GM12878 (cell line): ENCODE results near the gene PDZK1IP1. TPM values are rescaled to one million over a fixed set of nuclear protein-coding genes. Genes with fewer than 3 reads are reported as not detected.
A peak's percentile ranks its signal among the peaks of the same experiment; 100 is the strongest.

Experiments used
- ATAC-seq: fragments of 200-7000 bp; cut with Tn5 transposase; 3 replicates; pipeline ENCODE4 v1.9.1; 2020; ENCODE audit warnings: mild to moderate bottlenecking, moderate library complexity
- BruUV-seq: library from RNA; stranded (reverse); fragments of 400-500 nt; replicated peaks from 2 replicates; lab custom pipeline; 2021; lab: Mats Ljungman, UMichigan
- CTCF ChIA-PET: fragments of 300-600 bp; sonication (Branson Sonifier 250); formaldehyde crosslinking; extraction: SDS; loops from one replicate; lab custom pipeline; 2021; ENCODE audit warnings: inconsistent platforms; lab: Yijun Ruan, JAX
- POLR2A ChIA-PET: fragments of 350-600 bp; formaldehyde crosslinking; extraction: SDS; loops from one replicate; lab custom pipeline; 2021; ENCODE audit warnings: inconsistent platforms; lab: Charles Lee
- RAD21 ChIA-PET: fragments of 300-600 bp; sonication (Branson Sonifier 250); formaldehyde crosslinking; loops from one replicate; lab custom pipeline; 2023; ENCODE audit warnings: antibody characterized with exemption; ENCODE audit not compliant: unreplicated experiment; lab: Charles Lee
- SMC1A ChIA-PET: fragments of 300-600 bp; sonication (Branson Sonifier 250); formaldehyde crosslinking; loops from one replicate; lab custom pipeline; 2023; ENCODE audit not compliant: unreplicated experiment, uncharacterized antibody; lab: Charles Lee
- DNase-seq: peaks from one replicate; pipeline ENCODE4 v3.0.0-alpha.2; 2011; ENCODE audit warnings: low read depth, low spot score
- FAIRE-seq: peaks from 3 replicates; lab custom pipeline; 2011; peaks lifted over from hg19 to GRCh38; lab: Jason Lieb, UNC
- H2AFZ ChIP-seq: 2 replicates; pipeline ENCODE4 v1.6.0; 2011; ENCODE audit warnings: low read depth, low read length, control low read depth; ENCODE audit not compliant: control insufficient read depth
- H3K27ac ChIP-seq: 2 replicates; pipeline ENCODE4 v1.5.1; 2011; ENCODE audit warnings: control low read depth; ENCODE audit not compliant: control insufficient read depth, insufficient read depth
- H3K27me3 ChIP-seq, 2 experiments: replicated peaks in 1 of 2; 2 replicates each; pipeline versions ENCODE4 v1.6.0 to v1.6.1; 2011; ENCODE audit warnings: low read length in 1 of 2; ENCODE audit not compliant: control insufficient read depth in 2 of 2, insufficient read depth in 2 of 2
- H3K36me3 ChIP-seq, 2 experiments: 2 replicates each; pipeline ENCODE4 v1.5.1; 2011; ENCODE audit warnings: low read length in 1 of 2; ENCODE audit not compliant: control insufficient read depth in 2 of 2, insufficient read depth in 2 of 2
- H3K4me1 ChIP-seq: 2 replicates; pipeline ENCODE4 v1.6.1; 2011; ENCODE audit warnings: mild to moderate bottlenecking, low read length, moderate library complexity, mixed read lengths; ENCODE audit not compliant: control insufficient read depth, insufficient read depth
- H3K4me2 ChIP-seq: 2 replicates; pipeline ENCODE4 v1.6.0; 2011; ENCODE audit warnings: control low read depth; ENCODE audit not compliant: control insufficient read depth, insufficient read depth
- H3K4me3 ChIP-seq: fragments of 200-600 bp; sonication (generic); 2 replicates; pipeline ENCODE4 v1.5.1; 2016
- H3K79me2 ChIP-seq: 2 replicates; pipeline ENCODE4 v1.6.0; 2011; ENCODE audit warnings: low read length; ENCODE audit not compliant: control insufficient read depth, insufficient read depth
- H3K9ac ChIP-seq: 2 replicates; pipeline ENCODE4 v1.8.0; 2011; ENCODE audit warnings: low read length, control low read depth, mixed read lengths; ENCODE audit not compliant: control insufficient read depth, insufficient read depth
- H3K9me3 ChIP-seq: replicated peaks from 3 replicates; pipeline ENCODE4 v1.5.1; 2011; ENCODE audit warnings: mild to moderate bottlenecking, low read length; ENCODE audit not compliant: control insufficient read depth, insufficient read depth
- H4K20me1 ChIP-seq: 2 replicates; pipeline ENCODE4 v1.6.0; 2011; ENCODE audit not compliant: control insufficient read depth, insufficient read depth
- BMI1 ChIP-seq: fragments of 450-650 bp; IDR thresholded peaks from 2 replicates; pipeline ENCODE4 v1.6.1; 2016; ENCODE audit warnings: mild to moderate bottlenecking, moderate library complexity, borderline replicate concordance
- CBX5 ChIP-seq: sonication (generic); IDR thresholded peaks from 2 replicates; pipeline ENCODE4 v1.6.1; 2016; ENCODE audit warnings: low read depth, moderate library complexity, mild to moderate bottlenecking, inconsistent platforms
- EZH2 ChIP-seq: IDR thresholded peaks from 2 replicates; pipeline ENCODE4 v1.6.1; 2012; ENCODE audit warnings: low read depth, mild to moderate bottlenecking, control low read depth, inconsistent platforms, low read length, borderline replicate concordance; ENCODE audit not compliant: control insufficient read depth
- HDAC6 ChIP-seq: fragments of 200-600 bp; sonication (generic); IDR thresholded peaks from one replicate; pipeline ENCODE4 v1.8.0; 2017; ENCODE audit warnings: antibody characterized with exemption; ENCODE audit not compliant: unreplicated experiment
- MLLT1 ChIP-seq: fragments of 450-650 bp; IDR thresholded peaks from 2 replicates; pipeline ENCODE4 v1.6.1; 2016; ENCODE audit warnings: mild to moderate bottlenecking
- MXI1 ChIP-seq: fragments of 150-350 bp; IDR thresholded peaks from 2 replicates; pipeline ENCODE4 v1.6.1; 2011; ENCODE audit warnings: low read depth, mild to moderate bottlenecking, inconsistent platforms, low read length, improper control_type of control experiment
- MYB ChIP-seq: fragments of 150-350 bp; IDR thresholded peaks from 2 replicates; pipeline ENCODE4 v1.6.1; 2014; ENCODE audit warnings: mild to moderate bottlenecking, low read depth, low read length, borderline replicate concordance
- NFYB ChIP-seq: IDR thresholded peaks from 2 replicates; pipeline ENCODE4 v1.6.1; 2011; ENCODE audit warnings: low read depth, mild to moderate bottlenecking, low read length, improper control_type of control experiment, moderate library complexity; ENCODE audit not compliant: insufficient read depth
- SUZ12 ChIP-seq: fragments of 200-600 bp; sonication (generic); IDR thresholded peaks from one replicate; pipeline ENCODE4 v1.6.1; 2018; ENCODE audit warnings: antibody characterized with exemption, mild to moderate bottlenecking; ENCODE audit not compliant: unreplicated experiment
- ZZZ3 ChIP-seq: IDR thresholded peaks from 2 replicates; pipeline ENCODE4 v1.6.1; 2011; ENCODE audit warnings: low read depth; ENCODE audit not compliant: control insufficient read depth, insufficient read length
- WGBS: methylation state at CpG from one replicate; pipeline ENCODE4 v1.1.6; 2016; ENCODE audit warnings: low lambda C conversion rate; ENCODE audit not compliant: insufficient replicate concordance, insufficient coverage; ENCODE audit errors: missing lambda C conversion rate; 5-methylcytosine and 5-hydroxymethylcytosine counted together
- in situ Hi-C: fragments of 300-500 bp; cut with MboI; formaldehyde crosslinking; loops from 9 replicates; pipeline ENCODE4 v1.14.3; 2018; ENCODE audit warnings: mixed read lengths
- intact Hi-C: fragments of 100-400 bp; cut with micrococcal nuclease; formaldehyde crosslinking; loops from one replicate; pipeline ENCODE4 v1.14.2; 2022; ENCODE audit not compliant: unreplicated experiment
- polyA plus RNA-seq, 11 experiments: library from polyadenylated mRNA; depleted of rRNA in 4 of 11; unstranded in 6 of 11; stranded (reverse) in 5 of 11; fragments of >200 nt; fragmentation: Nextera tagmentation in 4 of 11; fragmentation: Illumina TruSeq in 1 of 11; extraction: Ambion mirVana in 4 of 11; extraction: Trizol in 1 of 11; gene quantifications; 1 replicate in 1 of 11; 2 replicates in 10 of 11; pipeline versions ENCODE4 v1.2.1 to v1.2.3, GENCODE V29; 2011 to 2016; ENCODE audit warnings: inconsistent platforms in 2 of 11, missing spikeins in 2 of 11, low read depth in 1 of 11
- total RNA-seq, 4 experiments: library from RNA; depleted of rRNA in 3 of 4; stranded (reverse); fragments of >200 nt in 3 of 4; fragmentation: Illumina TruSeq in 1 of 4; extraction: Trizol in 1 of 4; gene quantifications; 2 replicates each; pipeline versions ENCODE4 v1.2.1 to v1.2.3, GENCODE V29; 2013 to 2021
- TF ChIP-seq, protein P1 (sequence below): fragments of 450-650 bp; IDR thresholded peaks from 2 replicates; pipeline ENCODE4 v1.6.1; 2016; ENCODE audit warnings: mild to moderate bottlenecking
- TF ChIP-seq, protein P2 (sequence below): IDR thresholded peaks from 2 replicates; pipeline ENCODE4 v1.6.1; 2012; ENCODE audit warnings: low read depth, low read length, improper control_type of control experiment

PDZK1IP1 gene
- total and polyA plus RNA-seq, 10 of the 15 experiments (the other 5 are each of a cell fraction or from before 2014, with no cell fraction given), result not detected

GRCh38 chr1:47231301-47232186 lies 41.7 kb upstream of the PDZK1IP1 start (continued):
- peak; percentile 36 for TF ChIP-seq SUZ12
- TF ChIP-seq HDAC6, result no peak
- peak; percentile 64; the same call in 1 of the 2 replicates for TF ChIP-seq MLLT1

DNA sequence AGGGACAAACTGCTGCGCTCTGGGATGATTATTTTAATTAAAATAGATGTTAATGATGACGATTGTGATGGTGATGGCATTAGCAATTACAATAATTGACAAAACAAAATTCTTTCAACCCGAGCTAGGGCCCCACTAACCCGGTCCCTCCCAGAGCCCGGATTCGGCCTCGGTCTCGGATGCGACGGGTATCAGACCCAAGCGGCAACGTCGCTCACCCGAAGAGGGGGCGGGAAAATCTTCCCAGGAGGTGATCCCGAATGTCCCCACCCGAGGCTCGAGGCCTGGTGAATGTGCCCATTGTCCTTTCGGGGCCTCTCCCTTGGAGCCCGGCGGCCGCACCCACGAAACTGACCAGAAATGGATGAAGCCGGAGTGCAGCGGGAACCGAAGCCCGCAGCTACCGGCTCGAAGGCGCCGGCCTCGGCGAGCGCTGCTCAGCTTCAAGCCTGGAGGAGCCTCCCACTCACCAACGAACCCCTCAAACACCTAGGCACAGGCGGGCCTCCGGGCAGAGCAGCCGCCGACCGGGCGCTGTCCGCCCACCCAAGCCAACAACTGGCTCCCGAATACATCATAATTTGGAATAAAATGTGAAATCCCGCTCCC lies 41.0 kb upstream of the PDZK1IP1 start:
- SMC1A ChIA-PET, result no interaction called here
- Histone ChIP-seq H2AFZ (no peak overlapping the region), H3K27ac (no peak overlapping the region), H3K4me1 (peaks cover 3% of the 10 kb centered on the region; the same call in 1 of the 2 replicates), H3K4me3 (no peak overlapping the region), H4K20me1 (no peaks in the 10 kb centered on the region), H3K9me3 (no peaks in the 10 kb centered on the region), H3K79me2 (no peaks in the 10 kb centered on the region), H3K27me3 (peaks cover 28 to 29% of the 10 kb centered on the region in 2 experiments), H3K9ac (no peak overlapping the region), H3K4me2 (no peak overlapping the region; the same call in 1 of the 2 replicates), H3K36me3 (no peaks in the 10 kb centered on the region)
- in situ Hi-C loops, result no loop called here
- DNase-seq, result no peak
- CTCF ChIA-PET, result no interaction called here
- RAD21 ChIA-PET, result interaction anchor here (0.6 kb wide), 1 partner anchor 24 kb away, joined by 4 read pairs; no protein-coding TSS in a partner anchor
- peak; percentile 98; the same call in 1 of the 2 replicates for TF ChIP-seq EZH2
- TF ChIP-seq SUZ12, result peak; percentile 98
- 0 out of 2 replicates have a peak, but pooled peaks have one; percentile 22 for TF ChIP-seq BMI1
- TF ChIP-seq MYB, result no peak
- no peak for TF ChIP-seq NFYB
- TF ChIP-seq, protein P1, sequence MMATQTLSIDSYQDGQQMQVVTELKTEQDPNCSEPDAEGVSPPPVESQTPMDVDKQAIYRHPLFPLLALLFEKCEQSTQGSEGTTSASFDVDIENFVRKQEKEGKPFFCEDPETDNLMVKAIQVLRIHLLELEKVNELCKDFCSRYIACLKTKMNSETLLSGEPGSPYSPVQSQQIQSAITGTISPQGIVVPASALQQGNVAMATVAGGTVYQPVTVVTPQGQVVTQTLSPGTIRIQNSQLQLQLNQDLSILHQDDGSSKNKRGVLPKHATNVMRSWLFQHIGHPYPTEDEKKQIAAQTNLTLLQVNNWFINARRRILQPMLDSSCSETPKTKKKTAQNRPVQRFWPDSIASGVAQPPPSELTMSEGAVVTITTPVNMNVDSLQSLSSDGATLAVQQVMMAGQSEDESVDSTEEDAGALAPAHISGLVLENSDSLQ, result no peak
- TF ChIP-seq MXI1, result no peak
- TF ChIP-seq ZZZ3, result no peak
- TF ChIP-seq CBX5, result no peak
- TF ChIP-seq, protein P2, sequence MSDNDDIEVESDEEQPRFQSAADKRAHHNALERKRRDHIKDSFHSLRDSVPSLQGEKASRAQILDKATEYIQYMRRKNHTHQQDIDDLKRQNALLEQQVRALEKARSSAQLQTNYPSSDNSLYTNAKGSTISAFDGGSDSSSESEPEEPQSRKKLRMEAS, result no peak
- FAIRE-seq, result no peak
- ATAC-seq, result no peak
- intact Hi-C loops, result no loop called here
- WGBS, result 5% methylated on average over 42 of the region's 44 CpGs
- POLR2A ChIA-PET, result no interaction called here
- BruUV-seq, result no TSS peak
